Neural progenitor cell (in vitro differentiated cells): ENCODE results near the gene ST6GAL2. TPM values are rescaled to one million over a fixed set of nuclear protein-coding genes. Genes with fewer than 3 reads are reported as not detected.

Experiments
- DNase-seq: peaks from one replicate; pipeline ENCODE4 v3.0.0-alpha.2; 2016; ENCODE audit warnings: low spot score
- H2AFZ ChIP-seq: fragments of 200-600 bp; sonication (generic); replicated peaks from 2 replicates; pipeline ENCODE4 v1.6.1; 2016; ENCODE audit warnings: antibody characterized with exemption
- H3F3A ChIP-seq: fragments of 200-600 bp; sonication (generic); 2 replicates; pipeline ENCODE4 v1.6.1; 2016; ENCODE audit warnings: antibody characterized with exemption, low read depth
- H3K27ac ChIP-seq: fragments of 200-600 bp; sonication (generic); 2 replicates; pipeline ENCODE4 v1.5.1; 2016; ENCODE audit warnings: mild to moderate bottlenecking
- H3K27me3 ChIP-seq: fragments of 200-600 bp; sonication (generic); 2 replicates; pipeline ENCODE4 v1.6.1; 2016; ENCODE audit warnings: mild to moderate bottlenecking, moderate library complexity
- H3K36me3 ChIP-seq: fragments of 200-600 bp; sonication (generic); 2 replicates; pipeline ENCODE4 v1.5.1; 2016
- H3K4me1 ChIP-seq: fragments of 200-600 bp; sonication (generic); 2 replicates; pipeline ENCODE4 v1.6.1; 2016; ENCODE audit warnings: mixed run types
- H3K4me2 ChIP-seq: fragments of 200-600 bp; sonication (generic); 2 replicates; pipeline ENCODE4 v1.6.1; 2016
- H3K4me3 ChIP-seq: fragments of 200-600 bp; sonication (generic); 2 replicates; pipeline ENCODE4 v1.5.1; 2016
- H3K79me2 ChIP-seq: fragments of 200-600 bp; sonication (generic); 2 replicates; pipeline ENCODE4 v1.6.1; 2016; ENCODE audit warnings: low read depth
- H3K9ac ChIP-seq: fragments of 200-600 bp; sonication (generic); 2 replicates; pipeline ENCODE4 v1.6.1; 2016
- H3K9me3 ChIP-seq: fragments of 200-600 bp; sonication (generic); 2 replicates; pipeline ENCODE4 v1.5.1; 2016; ENCODE audit warnings: low read depth
- H4K20me1 ChIP-seq: fragments of 200-600 bp; sonication (generic); 2 replicates; pipeline ENCODE4 v1.6.1; 2016; ENCODE audit warnings: low read depth
- H3K27ac Mint-ChIP-seq: 3 replicates; pipeline ENCODE4 v1.8.0; 2021; ENCODE audit warnings: mixed read lengths
- H3K27me3 Mint-ChIP-seq: 2 replicates; pipeline ENCODE4 v1.8.0; 2022; ENCODE audit warnings: low read depth, mild to moderate bottlenecking, inconsistent platforms, moderate library complexity, mixed read lengths; ENCODE audit not compliant: insufficient read depth
- H3K36me3 Mint-ChIP-seq: 3 replicates; pipeline ENCODE4 v1.8.0; 2021; ENCODE audit warnings: mixed read lengths
- H3K4me1 Mint-ChIP-seq: 3 replicates; pipeline ENCODE4 v1.8.0; 2021; ENCODE audit warnings: mixed read lengths
- H3K4me3 Mint-ChIP-seq: 3 replicates; pipeline ENCODE4 v1.8.0; 2021; ENCODE audit warnings: mild to moderate bottlenecking, moderate library complexity, mixed read lengths
- H3K9me3 Mint-ChIP-seq: 3 replicates; pipeline ENCODE4 v1.8.0; 2020; ENCODE audit warnings: mixed read lengths
- CTCF ChIP-seq: fragments of 200-600 bp; sonication (generic); IDR thresholded peaks from 2 replicates; pipeline ENCODE4 v1.5.1; 2017; ENCODE audit warnings: antibody characterized with exemption, mild to moderate bottlenecking
- EZH2 ChIP-seq: fragments of 200-600 bp; sonication (generic); IDR thresholded peaks from 2 replicates; pipeline ENCODE4 v1.6.1; 2017; ENCODE audit warnings: antibody characterized with exemption, mild to moderate bottlenecking, moderate library complexity
- EZH2phosphoT487 ChIP-seq: fragments of 200-600 bp; sonication (generic); IDR thresholded peaks from 2 replicates; pipeline ENCODE4 v1.6.1; 2017; ENCODE audit warnings: antibody characterized with exemption
- total RNA-seq: library from RNA; depleted of rRNA; stranded (reverse); fragments of >200 nt; gene quantifications from 2 replicates; pipeline ENCODE4 v1.2.3, GENCODE V29; 2015; ENCODE audit warnings: low replicate concordance

ST6GAL2 gene
- total RNA-seq, 1 donor from 2014 or later = 10.1 TPM

GRCh38 chr2:106798826-106799552 lies 87.0 kb downstream of the ST6GAL2 start:
- no peak overlapping the region for H3K4me3 Mint-ChIP-seq
- Histone ChIP-seq H3K27ac (no peak overlapping the region), H3K4me1 (peaks cover 9% of the 10 kb centered on the region)

GRCh38 chr2:106797494-106797893 lies 88.5 kb downstream of the ST6GAL2 start:
- Histone ChIP-seq H3K4me2 (no peak overlapping the region), H3K9me3 (no peaks in the 10 kb centered on the region), H3K36me3 (no peaks in the 10 kb centered on the region), H4K20me1 (peaks cover 12% of the 10 kb centered on the region), H3K27ac (no peak overlapping the region), H3K4me3 (no peak overlapping the region), H3K79me2 (no peaks in the 10 kb centered on the region), H3K4me1 (peaks cover 9% of the 10 kb centered on the region), H3K9ac (no peak overlapping the region), H3K27me3 (peaks cover 42% of the 10 kb centered on the region), H3F3A (no peaks in the 10 kb centered on the region), H2AFZ (no peak overlapping the region)
- Mint-ChIP-seq H3K27ac (no peak overlapping the region), H3K36me3 (peaks cover 35% of the 10 kb centered on the region), H3K27me3 (peaks cover 2% of the 10 kb centered on the region), H3K4me1 (peaks cover 25% of the 10 kb centered on the region), H3K9me3 (peaks cover 21% of the 10 kb centered on the region), H3K4me3 (no peak overlapping the region)
- no peak for TF ChIP-seq EZH2
- no peak for TF ChIP-seq EZH2phosphoT487
- TF ChIP-seq CTCF = no peak
- DNase-seq = no peak

More at GRCh38 chr2:106798826-106799552, 87.0 kb downstream of the ST6GAL2 start:
- no peak overlapping the region for H3K27ac Mint-ChIP-seq
- Histone ChIP-seq H3K36me3 (no peaks in the 10 kb centered on the region), H3K9ac (no peak overlapping the region), H2AFZ (no peak overlapping the region), H3F3A (no peaks in the 10 kb centered on the region), H3K9me3 (no peaks in the 10 kb centered on the region), H3K4me3 (no peak overlapping the region), H3K27me3 (peaks cover 57% of the 10 kb centered on the region), H3K79me2 (no peaks in the 10 kb centered on the region), H3K4me2 (no peak overlapping the region), H4K20me1 (peaks cover 15% of the 10 kb centered on the region)
- DNase-seq = no peak
- H3K4me1 Mint-ChIP-seq = peaks cover 25% of the 10 kb centered on the region
- no peak for TF ChIP-seq CTCF
- no peak for TF ChIP-seq EZH2phosphoT487
- TF ChIP-seq EZH2 = no peak
- H3K27me3 Mint-ChIP-seq = peaks cover 2% of the 10 kb centered on the region
- H3K9me3 Mint-ChIP-seq = peaks cover 7% of the 10 kb centered on the region
- peaks cover 44% of the 10 kb centered on the region for H3K36me3 Mint-ChIP-seq

GRCh38 chr2:106792671-106793070 lies 93.3 kb downstream of the ST6GAL2 start:
- no peaks in the 10 kb centered on the region for H3K27me3 Mint-ChIP-seq
- Histone ChIP-seq H3K79me2 (no peaks in the 10 kb centered on the region), H3K27me3 (no peaks in the 10 kb centered on the region), H3F3A (no peaks in the 10 kb centered on the region), H2AFZ (no peak overlapping the region), H3K4me3 (no peak overlapping the region), H4K20me1 (no peaks in the 10 kb centered on the region), H3K36me3 (no peaks in the 10 kb centered on the region), H3K9ac (no peak overlapping the region), H3K9me3 (no peaks in the 10 kb centered on the region), H3K27ac (no peak overlapping the region), H3K4me2 (no peak overlapping the region), H3K4me1 (no peaks in the 10 kb centered on the region)
- no peak for DNase-seq
- H3K27ac Mint-ChIP-seq = no peak overlapping the region
- no peak overlapping the region for H3K4me3 Mint-ChIP-seq
- H3K4me1 Mint-ChIP-seq = no peaks in the 10 kb centered on the region
- H3K36me3 Mint-ChIP-seq = peaks cover 9% of the 10 kb centered on the region
- no peak for TF ChIP-seq EZH2
- no peak for TF ChIP-seq EZH2phosphoT487
- no peak for TF ChIP-seq CTCF
- peaks cover 23% of the 10 kb centered on the region for H3K9me3 Mint-ChIP-seq
